ENCODE results near the gene TENT4B. TPM values are rescaled to one million over a fixed set of nuclear protein-coding genes. Genes with fewer than 3 reads are reported as not detected.

TENT4B gene
- total and polyA plus RNA-seq, 5 donors from 2014 or later: 3.5 to 19.7 (median 3.6) TPM

- DNase-seq (no peak), ATAC-seq (ENCODE audit: low read depth in 2 of 2) (no peak)
- Histone ChIP-seq H3K4me3 (ENCODE audit: low read depth, low read length) (no peak overlapping the region), H3K9me3 (ENCODE audit: control insufficient read depth in 2 of 2, low read length in 2 of 2) (no peaks in the 10 kb centered on the region), H3K36me3 (ENCODE audit: control insufficient read depth, insufficient read depth, low read length) (no peaks in the 10 kb centered on the region), H3K27ac (ENCODE audit: insufficient read depth, low read length, poor library complexity, severe bottlenecking) (no peak overlapping the region), H3K27me3 (ENCODE audit: control insufficient read depth, insufficient read depth, low read length) (peaks cover 2% of the 10 kb centered on the region), H3K4me1 (ENCODE audit: control insufficient read depth, insufficient read depth, low read length, poor library complexity, severe bottlenecking) (peaks cover 23% of the 10 kb centered on the region)
- no peak overlapping the region for H3K27ac Mint-ChIP-seq
- H3K4me3 Mint-ChIP-seq: no peak overlapping the region
- H3K9me3 Mint-ChIP-seq: peaks cover 0 to 3% (median 0%) of the 10 kb centered on the region in 7 donors
- peaks cover 12 to 30% (median 15%) of the 10 kb centered on the region in 4 donors for H3K4me1 Mint-ChIP-seq
- H3K36me3 Mint-ChIP-seq: no peaks in the 10 kb centered on the region
- H3K27me3 Mint-ChIP-seq: no peaks in the 10 kb centered on the region
Measured at GRCh38 chr16:50261707-50262235, 108.7 kb downstream of the TENT4B start.

GRCh38 chr16:50263060-50263909 is 110.2 kb downstream of the TENT4B start:
- peaks cover 37% of the 10 kb centered on the region for H3K4me1 ChIP-seq (ENCODE audit: control insufficient read depth, insufficient read depth, low read length, poor library complexity, severe bottlenecking)

GRCh38 chr16:50263940-50264929 is 111.1 kb downstream of the TENT4B start:
- peak overlapping the region; percentile 0 to 87 (median 79) for H3K27ac Mint-ChIP-seq
- no peaks in the 10 kb centered on the region for H3K27me3 Mint-ChIP-seq
- H3K4me3 Mint-ChIP-seq: peak overlapping the region in 2 of 4 donors; percentile 54 to 87
- no peak for ATAC-seq (ENCODE audit: low read depth in 2 of 2)
- peaks cover 0 to 2% (median 0%) of the 10 kb centered on the region in 7 donors for H3K9me3 Mint-ChIP-seq
- Histone ChIP-seq H3K27me3 (ENCODE audit: control insufficient read depth, insufficient read depth, low read length) (no peaks in the 10 kb centered on the region), H3K27ac (ENCODE audit: insufficient read depth, low read length, poor library complexity, severe bottlenecking) (no peak overlapping the region), H3K4me1 (ENCODE audit: control insufficient read depth, insufficient read depth, low read length, poor library complexity, severe bottlenecking) (peaks cover 47% of the 10 kb centered on the region), H3K36me3 (ENCODE audit: control insufficient read depth, insufficient read depth, low read length) (no peaks in the 10 kb centered on the region), H3K9me3 (ENCODE audit: control insufficient read depth in 2 of 2, low read length in 2 of 2) (no peaks in the 10 kb centered on the region), H3K4me3 (ENCODE audit: low read depth, low read length) (no peak overlapping the region)
- peaks cover 17 to 49% (median 24%) of the 10 kb centered on the region in 4 donors for H3K4me1 Mint-ChIP-seq
- H3K36me3 Mint-ChIP-seq: peaks cover 7% of the 10 kb centered on the region
- DNase-seq: peak in 1 of 3 donors; percentile 55

More at GRCh38 chr16:50263060-50263909, 110.2 kb downstream of the TENT4B start:
- peak overlapping the region in 2 of 3 donors; percentile 51 to 87 for H3K27ac Mint-ChIP-seq
- peaks cover 0 to 3% (median 0%) of the 10 kb centered on the region in 7 donors for H3K9me3 Mint-ChIP-seq
- peak overlapping the region in 1 of 4 donors; percentile 87 for H3K4me3 Mint-ChIP-seq
- no peaks in the 10 kb centered on the region for H3K9me3 ChIP-seq (ENCODE audit: control insufficient read depth in 2 of 2, low read length in 2 of 2)
- H3K4me3 ChIP-seq (ENCODE audit: low read depth, low read length): no peak overlapping the region
- no peaks in the 10 kb centered on the region for H3K27me3 ChIP-seq (ENCODE audit: control insufficient read depth, insufficient read depth, low read length)
- ATAC-seq (ENCODE audit: low read depth in 2 of 2) (no peak), DNase-seq (no peak)
- H3K27ac ChIP-seq (ENCODE audit: insufficient read depth, low read length, poor library complexity, severe bottlenecking): no peak overlapping the region
- H3K36me3 Mint-ChIP-seq: peaks cover under 1% of the 10 kb centered on the region
- peaks cover 13 to 40% (median 16%) of the 10 kb centered on the region in 4 donors for H3K4me1 Mint-ChIP-seq
- H3K27me3 Mint-ChIP-seq: no peaks in the 10 kb centered on the region
- H3K36me3 ChIP-seq (ENCODE audit: control insufficient read depth, insufficient read depth, low read length): no peaks in the 10 kb centered on the region

GRCh38 chr16:50265260-50265659 is 112.2 kb downstream of the TENT4B start:
- Mint-ChIP-seq H3K9me3 (peaks cover 0 to 2% (median 0%) of the 10 kb centered on the region in 7 donors), H3K4me1 (peaks cover 17 to 57% (median 33%) of the 10 kb centered on the region in 4 donors), H3K27ac (peak overlapping the region; percentile 87 to 96 (median 95)), H3K4me3 (peak overlapping the region; percentile 87 to 98 (median 96)), H3K27me3 (no peaks in the 10 kb centered on the region), H3K36me3 (peaks cover 10% of the 10 kb centered on the region)
- H3K4me3 ChIP-seq (ENCODE audit: low read depth, low read length): peak overlapping the region; percentile 61
- no peaks in the 10 kb centered on the region for H3K27me3 ChIP-seq (ENCODE audit: control insufficient read depth, insufficient read depth, low read length)
- no peaks in the 10 kb centered on the region for H3K36me3 ChIP-seq (ENCODE audit: control insufficient read depth, insufficient read depth, low read length)
- ATAC-seq (ENCODE audit: low read depth in 2 of 2) (peak; percentile 36 to 40), DNase-seq (peak; percentile 26 to 75 (median 58))
- no peak overlapping the region for H3K27ac ChIP-seq (ENCODE audit: insufficient read depth, low read length, poor library complexity, severe bottlenecking)
- peaks cover 57% of the 10 kb centered on the region for H3K4me1 ChIP-seq (ENCODE audit: control insufficient read depth, insufficient read depth, low read length, poor library complexity, severe bottlenecking)
- H3K9me3 ChIP-seq (ENCODE audit: control insufficient read depth in 2 of 2, low read length in 2 of 2): no peaks in the 10 kb centered on the region

GRCh38 chr16:50265716-50266336 is 112.7 kb downstream of the TENT4B start:
- Mint-ChIP-seq H3K4me1 (peaks cover 17 to 63% (median 38%) of the 10 kb centered on the region in 4 donors), H3K36me3 (peaks cover 10% of the 10 kb centered on the region), H3K4me3 (peak overlapping the region; percentile 95 to 98 (median 98)), H3K27ac (peak overlapping the region; percentile 87 to 97 (median 95)), H3K9me3 (no peaks in the 10 kb centered on the region), H3K27me3 (no peaks in the 10 kb centered on the region)
- H3K27me3 ChIP-seq (ENCODE audit: control insufficient read depth, insufficient read depth, low read length): no peaks in the 10 kb centered on the region
- no peaks in the 10 kb centered on the region for H3K36me3 ChIP-seq (ENCODE audit: control insufficient read depth, insufficient read depth, low read length)
- H3K9me3 ChIP-seq (ENCODE audit: control insufficient read depth in 2 of 2, low read length in 2 of 2): no peaks in the 10 kb centered on the region
- no peak for ATAC-seq (ENCODE audit: low read depth in 2 of 2)
- H3K4me3 ChIP-seq (ENCODE audit: low read depth, low read length): peak overlapping the region; percentile 61
- H3K27ac ChIP-seq (ENCODE audit: insufficient read depth, low read length, poor library complexity, severe bottlenecking): peak overlapping the region; percentile 87
- DNase-seq: no peak
- peaks cover 63% of the 10 kb centered on the region for H3K4me1 ChIP-seq (ENCODE audit: control insufficient read depth, insufficient read depth, low read length, poor library complexity, severe bottlenecking)

GRCh38 chr16:50266337-50267091 is 113.4 kb downstream of the TENT4B start, which contains the start of gene ADCY7:
ADCY7 (plus strand) TSS chr16:50266551; CDS start chr16:50288180, 21,629 bp downstream.
- Histone ChIP-seq H3K4me1 (ENCODE audit: control insufficient read depth, insufficient read depth, low read length, poor library complexity, severe bottlenecking) (peaks cover 70% of the 10 kb centered on the region), H3K36me3 (ENCODE audit: control insufficient read depth, insufficient read depth, low read length) (no peaks in the 10 kb centered on the region), H3K27me3 (ENCODE audit: control insufficient read depth, insufficient read depth, low read length) (no peaks in the 10 kb centered on the region), H3K4me3 (ENCODE audit: low read depth, low read length) (peak within 1 kb of the TSS; percentile 98), H3K9me3 (ENCODE audit: control insufficient read depth in 2 of 2, low read length in 2 of 2) (no peaks in the 10 kb centered on the region), H3K27ac (ENCODE audit: insufficient read depth, low read length, poor library complexity, severe bottlenecking) (peak within 1 kb of the TSS; percentile 87)
- ATAC-seq (ENCODE audit: low read depth in 2 of 2) (peak; percentile 96 to 97), DNase-seq (peak; percentile 72 to 92 (median 76))
- H3K36me3 Mint-ChIP-seq: peaks cover 14% of the 10 kb centered on the region
- peak within 1 kb of the TSS; percentile 87 to 97 (median 95) for H3K27ac Mint-ChIP-seq
- H3K4me1 Mint-ChIP-seq: peaks cover 17 to 70% (median 41%) of the 10 kb centered on the region in 4 donors
- peak within 1 kb of the TSS; percentile 95 to 98 (median 98) for H3K4me3 Mint-ChIP-seq
- H3K9me3 Mint-ChIP-seq: no peaks in the 10 kb centered on the region
- H3K27me3 Mint-ChIP-seq: no peaks in the 10 kb centered on the region
